Measurements from ENCODE around the gene CYGB.

- TF ChIP-seq SIN3A (IDR thresholded peaks at IDR 0.05; ENCODE audit: borderline replicate concordance, insufficient read depth, low read length) (no peak), REST (IDR thresholded peaks at IDR 0.05; ENCODE audit: insufficient read depth in 1 of 2, low read depth in 2 of 2, low read length in 2 of 2) (no peak)
Measured at GRCh38 chr17:76543482-76543825, 5.9 kb upstream of the CYGB start.
